HL-60/S4 treated with retinoic acid at 250 ng/mL for 4 days and 3 days (cell line): ENCODE results near the gene CRB2.

Source experiments
- in situ Hi-C: fragments of 300-500 bp; cut with MboI; formaldehyde crosslinking; loops from 2 replicates; pipeline ENCODE4 v1.7.0; 2022; ENCODE audit warnings: low sequenced_read_pairs

CRB2 gene

GRCh38 chr9:123355761-123356431 is at the start of gene CRB2:
CRB2 (plus strand) TSS chr9:123356197; CDS start chr9:123356261, 64 bp downstream.
- in situ Hi-C loops: loop anchor here (25.0 kb wide), 1 partner anchor 894 kb away; no protein-coding TSS in a partner anchor

DNA sequence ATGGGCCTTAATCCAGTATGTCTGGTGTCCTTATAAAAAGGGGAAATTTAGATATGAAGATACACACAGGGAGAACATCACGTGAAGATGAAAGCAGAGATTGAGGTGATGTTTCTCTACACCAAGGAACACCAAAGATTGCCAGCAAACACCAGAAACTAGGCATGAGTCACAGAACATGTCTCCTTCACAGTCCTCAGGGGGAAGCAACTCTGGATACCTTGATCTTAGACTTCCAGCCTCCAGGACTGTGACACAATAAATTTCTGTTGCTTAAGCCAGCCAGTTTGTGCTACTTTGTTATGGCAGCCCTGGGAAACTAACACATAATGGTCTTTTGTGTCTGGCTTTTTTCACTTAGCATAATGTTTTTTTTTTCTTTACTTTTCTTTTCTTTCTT is 46.4 kb upstream of the CRB2 start:
- in situ Hi-C loops: no loop called here

GRCh38 chr9:123310551-123311249 is 45.3 kb upstream of the CRB2 start:
- in situ Hi-C loops: no loop called here

DNA sequence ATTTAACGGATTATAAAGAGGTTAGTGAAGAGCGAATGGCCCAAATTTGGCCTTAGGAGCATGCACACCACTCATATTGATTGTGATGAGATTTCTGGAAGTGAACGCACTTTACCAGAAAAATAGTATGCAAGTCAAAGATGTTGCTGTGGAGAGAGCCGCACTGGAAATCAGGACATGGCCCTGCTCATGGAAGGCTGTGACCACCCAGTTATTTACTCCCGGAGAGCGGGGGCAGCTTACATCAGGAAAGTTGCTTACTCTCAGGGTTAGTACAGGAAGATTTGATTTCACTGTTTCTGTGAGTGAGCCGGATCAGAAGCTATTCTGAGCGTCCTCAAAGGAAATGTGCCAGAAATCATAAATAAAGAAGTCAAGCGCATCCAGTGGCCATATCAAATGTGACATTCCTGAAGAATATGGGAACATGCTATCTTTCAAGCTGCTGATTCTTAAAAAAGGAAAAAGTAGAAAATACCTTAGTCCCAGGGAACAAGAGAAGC is 44.7 kb upstream of the CRB2 start:
- in situ Hi-C loops: no loop called here

- in situ Hi-C loops: no loop called here
Measured at GRCh38 chr9:123312306-123312877, 43.6 kb upstream of the CRB2 start.

- in situ Hi-C loops: no loop called here
Measured at GRCh38 chr9:123314617-123315016, 41.4 kb upstream of the CRB2 start.

DNA sequence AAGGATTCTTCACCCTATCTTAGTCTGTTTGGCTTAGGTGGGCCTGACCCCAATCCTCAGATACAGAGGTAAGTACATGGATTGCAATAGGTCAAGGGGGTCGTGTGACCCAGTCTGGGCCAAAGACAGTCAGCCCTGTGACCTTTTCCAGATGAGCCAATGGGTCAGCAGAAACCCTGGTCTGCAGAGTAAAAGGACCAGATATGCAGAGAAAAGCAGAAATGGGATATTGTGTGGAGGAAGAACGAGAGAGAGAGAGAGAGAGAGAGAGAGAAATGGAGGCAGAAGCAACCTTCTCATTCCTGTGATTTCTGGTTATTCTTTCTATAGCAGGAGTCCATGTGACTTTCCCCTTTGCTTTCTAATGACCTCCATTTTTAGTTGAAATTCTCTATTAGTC is 40.4 kb upstream of the CRB2 start:
- in situ Hi-C loops: no loop called here

- in situ Hi-C loops: no loop called here
Measured at GRCh38 chr9:123316053-123316718, 39.8 kb upstream of the CRB2 start.

DNA sequence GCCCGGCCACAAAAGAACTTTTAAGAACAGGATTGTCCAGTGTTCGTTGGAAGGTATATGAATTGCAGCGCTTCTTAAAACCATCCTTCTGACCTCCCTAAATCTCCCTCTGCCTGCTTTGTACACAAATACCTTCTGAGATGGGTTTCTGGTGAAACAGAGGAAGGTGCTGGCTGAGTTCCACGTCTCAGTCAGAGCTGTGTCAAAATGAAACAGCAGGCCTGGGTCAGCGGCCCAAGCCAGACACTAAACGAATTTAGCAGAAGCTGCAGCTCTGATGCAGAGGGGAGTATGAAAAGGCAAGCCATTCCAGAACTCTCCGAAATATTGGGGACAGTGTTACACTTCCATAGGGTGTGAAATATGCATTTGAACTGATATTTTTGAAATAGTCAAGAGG is 37.8 kb upstream of the CRB2 start:
- in situ Hi-C loops: no loop called here

GRCh38 chr9:123318961-123319421 is 37.0 kb upstream of the CRB2 start:
- in situ Hi-C loops: no loop called here

DNA sequence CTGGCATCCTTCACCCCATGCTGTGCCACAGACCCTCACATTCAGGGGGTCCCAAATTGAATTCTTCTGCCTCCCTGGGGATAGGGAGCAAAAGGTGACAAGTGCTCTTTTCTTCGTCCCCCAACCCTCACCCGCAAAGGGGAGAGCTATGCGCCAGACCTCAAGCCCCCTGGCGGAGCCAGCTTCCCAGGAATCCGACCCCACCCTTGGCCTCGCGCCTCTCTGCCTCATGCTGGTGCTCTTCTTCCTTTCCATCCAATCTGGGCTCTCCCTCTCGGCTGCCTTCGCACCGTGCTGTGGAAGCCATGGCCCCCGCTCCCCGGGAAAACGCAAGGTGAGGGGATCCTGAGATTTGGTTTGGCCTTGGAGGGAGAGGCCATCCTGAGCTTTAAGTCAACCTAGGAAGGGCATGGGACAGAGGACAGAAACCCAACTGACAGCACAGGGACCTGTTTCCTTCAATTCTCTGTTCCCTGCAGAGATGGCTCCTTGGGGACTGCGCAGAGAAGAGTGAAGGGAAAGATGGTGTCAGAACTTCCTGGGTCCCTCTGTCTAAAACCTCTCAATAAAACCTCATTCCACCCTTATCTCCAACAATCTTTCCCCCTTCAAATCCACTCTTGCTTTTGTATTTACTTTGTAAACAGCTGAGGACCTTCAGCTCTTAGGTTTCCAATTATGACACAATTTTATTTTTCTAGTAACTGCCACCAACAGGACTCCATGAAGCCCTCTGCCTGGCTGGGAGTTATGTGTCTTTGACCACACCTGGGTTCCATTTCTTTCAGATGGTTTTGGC is 36.3 kb upstream of the CRB2 start:
- in situ Hi-C loops: no loop called here

GRCh38 chr9:123320814-123321213 is 35.2 kb upstream of the CRB2 start:
- in situ Hi-C loops: no loop called here

GRCh38 chr9:123321616-123322272 is 34.3 kb upstream of the CRB2 start:
- in situ Hi-C loops: no loop called here

- in situ Hi-C loops: no loop called here
Measured at GRCh38 chr9:123322273-123323195, 33.5 kb upstream of the CRB2 start.

DNA sequence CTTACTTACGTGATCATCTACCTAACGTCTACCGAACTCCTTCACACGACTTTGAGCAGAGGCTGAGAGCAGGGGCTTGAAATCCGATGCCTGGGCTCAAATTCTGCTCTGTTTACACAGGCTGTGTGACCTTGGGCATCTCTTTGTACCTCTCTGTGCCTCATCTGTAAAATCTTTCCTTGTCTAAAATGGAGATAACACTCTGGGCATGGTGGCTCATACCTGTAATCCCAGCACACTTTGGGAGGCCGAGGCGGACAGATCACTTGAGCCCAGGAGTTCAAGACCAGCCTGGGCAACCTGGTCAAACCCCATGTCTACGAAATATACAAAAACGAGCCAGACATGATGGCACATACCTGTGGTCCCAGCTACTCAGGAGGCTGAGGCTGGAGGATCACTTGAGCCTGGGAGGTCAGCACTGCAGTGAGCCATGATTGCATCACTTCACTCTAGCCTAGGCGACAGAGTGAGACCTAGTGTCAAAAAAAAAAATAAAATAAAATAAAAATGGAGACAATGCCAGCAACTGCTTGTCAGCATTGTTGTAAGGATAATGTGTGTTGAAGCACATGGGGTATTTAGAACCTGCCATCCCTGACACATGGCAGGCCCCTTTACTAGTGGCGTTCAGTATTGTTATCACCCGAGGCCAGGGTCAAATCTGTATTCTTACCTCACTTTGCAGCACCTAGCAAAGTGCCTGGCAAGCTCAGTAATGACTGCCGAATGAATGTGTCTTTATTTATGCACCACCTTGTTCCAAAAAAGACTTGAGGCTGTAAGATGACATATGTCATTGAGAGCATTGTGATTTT is 32.6 kb upstream of the CRB2 start:
- in situ Hi-C loops: no loop called here

DNA sequence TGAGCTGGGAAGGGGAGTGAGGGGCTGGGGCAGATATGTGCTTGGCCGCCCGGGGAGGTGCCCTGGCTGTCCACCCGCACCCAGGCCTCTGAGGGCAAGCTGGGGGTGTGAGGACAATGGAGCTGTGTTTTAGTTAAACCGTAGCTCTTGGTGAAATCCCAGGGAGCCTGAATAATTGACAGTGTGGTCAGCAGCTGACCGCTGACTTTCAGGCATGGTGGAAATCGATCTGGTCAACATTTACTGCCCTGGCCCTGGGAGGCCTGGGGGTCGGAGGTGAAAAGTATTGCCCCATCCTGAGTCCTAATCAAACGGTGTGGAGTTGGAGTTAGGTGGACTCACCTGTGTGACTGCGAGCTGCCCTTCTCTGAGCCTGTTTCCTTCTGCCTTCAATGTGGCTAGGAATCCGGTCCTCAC is 31.2 kb upstream of the CRB2 start:
- in situ Hi-C loops: no loop called here

DNA sequence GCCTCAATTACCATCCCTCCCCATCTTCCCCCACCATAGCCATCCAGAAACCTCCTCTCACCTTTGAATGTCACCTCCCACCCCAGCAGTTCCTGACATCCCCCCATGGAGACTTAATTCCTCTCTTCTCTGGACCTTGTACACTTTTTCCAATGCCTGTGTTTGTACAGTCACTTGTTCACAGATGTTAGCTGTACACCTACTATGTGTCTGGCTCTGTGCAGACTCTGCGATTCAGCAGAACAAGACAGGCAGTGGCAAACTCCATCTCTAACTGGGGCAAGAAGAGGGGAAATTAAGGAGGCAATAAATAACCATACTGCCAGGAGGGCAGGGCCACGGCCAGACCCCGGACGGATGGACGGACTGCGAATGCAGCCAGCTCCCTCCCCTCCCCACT is 29.8 kb upstream of the CRB2 start:
- in situ Hi-C loops: no loop called here

GRCh38 chr9:123326662-123327093 is 29.3 kb upstream of the CRB2 start:
- in situ Hi-C loops: no loop called here
